H9 (cell line): ENCODE results near the gene PTK7. TPM values are rescaled to one million over a fixed set of nuclear protein-coding genes. Genes with fewer than 3 reads are reported as not detected.

Experiments
- DNase-seq: peaks from one replicate; pipeline ENCODE4 v3.0.0-alpha.2; 2017
- H2AFZ ChIP-seq: one replicate; pipeline ENCODE4 v1.6.1; 2013; ENCODE audit warnings: mild to moderate bottlenecking, low read length, control low read depth, moderate library complexity
- H2AK5ac ChIP-seq: 2 replicates; pipeline ENCODE4 v1.6.1; 2013; ENCODE audit warnings: low read length, control low read depth, mixed read lengths; ENCODE audit not compliant: insufficient read length
- H2BK120ac ChIP-seq: one replicate; pipeline ENCODE4 v1.6.1; 2013; ENCODE audit warnings: low read depth, mild to moderate bottlenecking, low read length, control low read depth, inconsistent platforms; ENCODE audit not compliant: poor library complexity, severe bottlenecking
- H2BK12ac ChIP-seq: 2 replicates; pipeline ENCODE4 v1.6.1; 2013; ENCODE audit warnings: low read length, control low read depth, mixed read lengths, low read depth; ENCODE audit not compliant: insufficient read length
- H2BK15ac ChIP-seq: 2 replicates; pipeline ENCODE4 v1.6.1; 2013; ENCODE audit warnings: low read depth, low read length, control low read depth
- H2BK20ac ChIP-seq: one replicate; pipeline ENCODE4 v1.6.1; 2013; ENCODE audit warnings: low read depth, mild to moderate bottlenecking, low read length, control low read depth, inconsistent platforms; ENCODE audit not compliant: poor library complexity, severe bottlenecking
- H2BK5ac ChIP-seq: 2 replicates; pipeline ENCODE4 v1.6.1; 2013; ENCODE audit warnings: low read length, control low read depth, mixed read lengths; ENCODE audit not compliant: insufficient read length
- H3K14ac ChIP-seq: 2 replicates; pipeline ENCODE4 v1.6.1; 2013; ENCODE audit warnings: low read length, control low read depth; ENCODE audit not compliant: insufficient read depth
- H3K18ac ChIP-seq: 2 replicates; pipeline ENCODE4 v1.6.1; 2013; ENCODE audit warnings: low read depth, mild to moderate bottlenecking, mixed read lengths, low read length, control low read depth; ENCODE audit not compliant: insufficient read length
- H3K23ac ChIP-seq: 2 replicates; pipeline ENCODE4 v1.6.1; 2013; ENCODE audit warnings: low read length, control low read depth, mixed read lengths, low read depth; ENCODE audit not compliant: insufficient read length
- H3K23me2 ChIP-seq: 2 replicates; pipeline ENCODE4 v1.6.1; 2013; ENCODE audit warnings: low read depth, mild to moderate bottlenecking, mixed read lengths, low read length, control low read depth; ENCODE audit not compliant: insufficient read length, poor library complexity, severe bottlenecking
- H3K27ac ChIP-seq: 2 replicates; pipeline ENCODE4 v1.5.1; 2013; ENCODE audit warnings: low read length, control low read depth, mixed read lengths, low read depth; ENCODE audit not compliant: insufficient read length
- H3K27me3 ChIP-seq: 2 replicates; pipeline ENCODE4 v1.6.1; 2013; ENCODE audit warnings: low read length, control low read depth, inconsistent platforms; ENCODE audit not compliant: insufficient read depth
- H3K4ac ChIP-seq: 2 replicates; pipeline ENCODE4 v1.6.1; 2013; ENCODE audit warnings: low read depth, mild to moderate bottlenecking, control low read depth, inconsistent platforms, low read length, moderate library complexity
- H3K4me1 ChIP-seq: 2 replicates; pipeline ENCODE4 v1.6.1; 2013; ENCODE audit warnings: low read length, control low read depth, inconsistent platforms; ENCODE audit not compliant: insufficient read depth
- H3K4me2 ChIP-seq: 2 replicates; pipeline ENCODE4 v1.6.1; 2013; ENCODE audit warnings: low read length, control low read depth, mixed read lengths; ENCODE audit not compliant: insufficient read length, insufficient read depth
- H3K56ac ChIP-seq: 2 replicates; pipeline ENCODE4 v1.6.1; 2013; ENCODE audit warnings: low read depth, mild to moderate bottlenecking, mixed read lengths, low read length, control low read depth; ENCODE audit not compliant: insufficient read length
- H3K79me1 ChIP-seq: 2 replicates; pipeline ENCODE4 v1.6.1; 2013; ENCODE audit warnings: low read depth, mild to moderate bottlenecking, moderate library complexity, low read length, control low read depth, inconsistent platforms; ENCODE audit not compliant: insufficient read depth, poor library complexity, severe bottlenecking
- H3K79me2 ChIP-seq: 2 replicates; pipeline ENCODE4 v1.6.1; 2013; ENCODE audit warnings: low read length, control low read depth, inconsistent platforms; ENCODE audit not compliant: insufficient read depth
- H3K9ac ChIP-seq: 2 replicates; pipeline ENCODE4 v1.6.1; 2013; ENCODE audit warnings: low read length, control low read depth, mixed read lengths; ENCODE audit not compliant: insufficient read length; ENCODE audit errors: extremely low read depth
- H3K9me3 ChIP-seq: one replicate; pipeline ENCODE4 v1.6.1; 2013; ENCODE audit warnings: low read depth, low read length, inconsistent platforms; ENCODE audit not compliant: control insufficient read depth
- H3T11ph ChIP-seq: one replicate; pipeline ENCODE4 v1.6.1; 2013; ENCODE audit warnings: mild to moderate bottlenecking, low read length, control low read depth, inconsistent platforms
- H4K20me1 ChIP-seq: one replicate; pipeline ENCODE4 v1.6.1; 2013; ENCODE audit not compliant: control insufficient read depth, insufficient read length, insufficient read depth
- H4K5ac ChIP-seq: 2 replicates; pipeline ENCODE4 v1.6.1; 2013; ENCODE audit warnings: low read depth, mild to moderate bottlenecking, mixed read lengths, low read length, control low read depth; ENCODE audit not compliant: insufficient read length
- H4K8ac ChIP-seq: replicated peaks from 2 replicates; pipeline ENCODE4 v1.6.1; 2013; ENCODE audit warnings: low read length, control low read depth, mixed read lengths, low read depth; ENCODE audit not compliant: insufficient read length
- H4K91ac ChIP-seq: 2 replicates; pipeline ENCODE4 v1.6.1; 2013; ENCODE audit warnings: low read depth, mild to moderate bottlenecking, moderate library complexity, mixed read lengths, low read length, control low read depth; ENCODE audit not compliant: insufficient read length
- H3K27ac Mint-ChIP-seq, 3 experiments: 2 replicates in 2 of 3; 3 replicates in 1 of 3; pipeline ENCODE4 v1.8.0; 2020 to 2021; ENCODE audit warnings: mixed read lengths in 3 of 3, mild to moderate bottlenecking in 1 of 3, moderate library complexity in 1 of 3
- H3K27me3 Mint-ChIP-seq: 2 replicates; pipeline ENCODE4 v1.8.0; 2021; ENCODE audit warnings: low read depth, mild to moderate bottlenecking, moderate library complexity, mixed read lengths
- H3K36me3 Mint-ChIP-seq, 3 experiments: 2 replicates in 2 of 3; 3 replicates in 1 of 3; pipeline ENCODE4 v1.8.0; 2020 to 2021; ENCODE audit warnings: low read depth in 3 of 3, mixed read lengths in 3 of 3; ENCODE audit not compliant: insufficient read depth in 1 of 3
- H3K4me1 Mint-ChIP-seq, 2 experiments: 2 replicates each; pipeline ENCODE4 v1.8.0; 2020; ENCODE audit warnings: mixed read lengths in 2 of 2
- H3K4me3 Mint-ChIP-seq, 2 experiments: 2 replicates in 1 of 2; 3 replicates in 1 of 2; pipeline ENCODE4 v1.8.0; 2020 to 2021; ENCODE audit warnings: mild to moderate bottlenecking in 2 of 2, mixed read lengths in 2 of 2, moderate library complexity in 1 of 2
- H3K9me3 Mint-ChIP-seq, 2 experiments: 2 replicates in 1 of 2; 3 replicates in 1 of 2; pipeline ENCODE4 v1.8.0; 2020; ENCODE audit warnings: mild to moderate bottlenecking in 2 of 2, mixed read lengths in 2 of 2, moderate library complexity in 1 of 2
- CTCF ChIP-seq: fragments of 200-600 bp; sonication (generic); conservative IDR thresholded peaks from 3 replicates; pipeline ENCODE4 v1.8.0; 2021; ENCODE audit warnings: antibody characterized with exemption, mild to moderate bottlenecking
- WGBS: extraction: QIAGEN DNeasy Blood & Tissue Kit; methylation state at CpG from one replicate; pipeline ENCODE4 v1.1.7; 2013; ENCODE audit warnings: missing lambda C conversion rate, low lambda C conversion rate, mixed read lengths; ENCODE audit not compliant: insufficient read length; ENCODE audit errors: extremely low coverage; 5-methylcytosine and 5-hydroxymethylcytosine counted together
- total RNA-seq: library from RNA; stranded (reverse); gene quantifications from 2 replicates; pipeline ENCODE4 v1.2.1, GENCODE V29; 2021

The PTK7 gene
- total RNA-seq, 1 experiment from 2014 or later, result 128 TPM

- Histone ChIP-seq H3K9ac (no peak overlapping the region), H4K20me1 (no peaks in the 10 kb centered on the region)
- TF ChIP-seq CTCF, result no peak
These were observed 51.8 kb downstream of the PTK7 start for GRCh38 chr6:43127877-43128276.

More at GRCh38 chr6:43127877-43128276, 51.8 kb downstream of the PTK7 start:
- Histone ChIP-seq H2BK15ac (no peak overlapping the region), H4K5ac (no peak overlapping the region), H3K18ac (no peak overlapping the region), H3T11ph (no peak overlapping the region), H3K9me3 (no peaks in the 10 kb centered on the region), H3K79me1 (no peaks in the 10 kb centered on the region), H2BK5ac (no peak overlapping the region), H3K23me2 (no peaks in the 10 kb centered on the region), H3K79me2 (peaks cover 3% of the 10 kb centered on the region; the same call in 1 of the 2 replicates), H3K14ac (no peak overlapping the region), H3K23ac (no peak overlapping the region), H4K8ac (no peak overlapping the region), H4K91ac (no peak overlapping the region), H2BK12ac (no peak overlapping the region), H2AK5ac (no peak overlapping the region), H3K4ac (no peak overlapping the region), H3K27me3 (no peaks in the 10 kb centered on the region), H3K4me2 (no peak overlapping the region), H3K4me1 (no peaks in the 10 kb centered on the region), H2AFZ (no peak overlapping the region), H3K27ac (no peak overlapping the region), H2BK20ac (no peak overlapping the region), H2BK120ac (no peak overlapping the region), H3K56ac (no peak overlapping the region)
- no peak for DNase-seq
- H3K27me3 Mint-ChIP-seq, result no peaks in the 10 kb centered on the region
- H3K9me3 Mint-ChIP-seq, result no peaks in the 10 kb centered on the region
- peak overlapping the region in 2 of 3 experiments; percentile 48 to 70; a peak in 2 of 7 replicates for H3K27ac Mint-ChIP-seq
- peaks cover 8 to 30% (median 24%) of the 10 kb centered on the region in 3 experiments; a peak in 6 of 7 replicates for H3K36me3 Mint-ChIP-seq
- H3K4me3 Mint-ChIP-seq, result no peak overlapping the region
- H3K4me1 Mint-ChIP-seq, result peaks cover 34 to 45% of the 10 kb centered on the region in 2 experiments
- WGBS, result no CpG with 5 or more reads among the region's 11 CpGs
